GM12878 (cell line): ENCODE data around the gene SLC13A2. TPM values are rescaled to one million over a fixed set of nuclear protein-coding genes. Genes with fewer than 3 reads are reported as not detected.

ENCODE experiments used
- ATAC-seq: fragments of 200-7000 bp; cut with Tn5 transposase; 3 replicates; pipeline ENCODE4 v1.9.1; 2020; ENCODE audit warnings: mild to moderate bottlenecking, moderate library complexity
- BruUV-seq: library from RNA; stranded (reverse); fragments of 400-500 nt; replicated peaks from 2 replicates; lab custom pipeline; 2021; lab: Mats Ljungman, UMichigan
- CTCF ChIA-PET: fragments of 300-600 bp; sonication (Branson Sonifier 250); formaldehyde crosslinking; extraction: SDS; loops from one replicate; lab custom pipeline; 2021; ENCODE audit warnings: inconsistent platforms; lab: Yijun Ruan, JAX
- POLR2A ChIA-PET: fragments of 350-600 bp; formaldehyde crosslinking; extraction: SDS; loops from one replicate; lab custom pipeline; 2021; ENCODE audit warnings: inconsistent platforms; lab: Charles Lee
- RAD21 ChIA-PET: fragments of 300-600 bp; sonication (Branson Sonifier 250); formaldehyde crosslinking; loops from one replicate; lab custom pipeline; 2023; ENCODE audit warnings: antibody characterized with exemption; ENCODE audit not compliant: unreplicated experiment; lab: Charles Lee
- SMC1A ChIA-PET: fragments of 300-600 bp; sonication (Branson Sonifier 250); formaldehyde crosslinking; loops from one replicate; lab custom pipeline; 2023; ENCODE audit not compliant: unreplicated experiment, uncharacterized antibody; lab: Charles Lee
- DNase-seq: peaks from one replicate; pipeline ENCODE4 v3.0.0-alpha.2; 2011; ENCODE audit warnings: low read depth, low spot score
- FAIRE-seq: peaks from 3 replicates; lab custom pipeline; 2011; peaks lifted over from hg19 to GRCh38; lab: Jason Lieb, UNC
- H2AFZ ChIP-seq: 2 replicates; pipeline ENCODE4 v1.6.0; 2011; ENCODE audit warnings: low read depth, low read length, control low read depth; ENCODE audit not compliant: control insufficient read depth
- H3K27ac ChIP-seq: 2 replicates; pipeline ENCODE4 v1.5.1; 2011; ENCODE audit warnings: control low read depth; ENCODE audit not compliant: control insufficient read depth, insufficient read depth
- H3K27me3 ChIP-seq, 2 experiments: replicated peaks in 1 of 2; 2 replicates each; pipeline versions ENCODE4 v1.6.0 to v1.6.1; 2011; ENCODE audit warnings: low read length in 1 of 2; ENCODE audit not compliant: control insufficient read depth in 2 of 2, insufficient read depth in 2 of 2
- H3K36me3 ChIP-seq, 2 experiments: 2 replicates each; pipeline ENCODE4 v1.5.1; 2011; ENCODE audit warnings: low read length in 1 of 2; ENCODE audit not compliant: control insufficient read depth in 2 of 2, insufficient read depth in 2 of 2
- H3K4me1 ChIP-seq: 2 replicates; pipeline ENCODE4 v1.6.1; 2011; ENCODE audit warnings: mild to moderate bottlenecking, low read length, moderate library complexity, mixed read lengths; ENCODE audit not compliant: control insufficient read depth, insufficient read depth
- H3K4me2 ChIP-seq: 2 replicates; pipeline ENCODE4 v1.6.0; 2011; ENCODE audit warnings: control low read depth; ENCODE audit not compliant: control insufficient read depth, insufficient read depth
- H3K4me3 ChIP-seq: fragments of 200-600 bp; sonication (generic); 2 replicates; pipeline ENCODE4 v1.5.1; 2016
- H3K79me2 ChIP-seq: 2 replicates; pipeline ENCODE4 v1.6.0; 2011; ENCODE audit warnings: low read length; ENCODE audit not compliant: control insufficient read depth, insufficient read depth
- H3K9ac ChIP-seq: 2 replicates; pipeline ENCODE4 v1.8.0; 2011; ENCODE audit warnings: low read length, control low read depth, mixed read lengths; ENCODE audit not compliant: control insufficient read depth, insufficient read depth
- H3K9me3 ChIP-seq: replicated peaks from 3 replicates; pipeline ENCODE4 v1.5.1; 2011; ENCODE audit warnings: mild to moderate bottlenecking, low read length; ENCODE audit not compliant: control insufficient read depth, insufficient read depth
- H4K20me1 ChIP-seq: 2 replicates; pipeline ENCODE4 v1.6.0; 2011; ENCODE audit not compliant: control insufficient read depth, insufficient read depth
- ATF7 ChIP-seq: fragments of 450-650 bp; IDR thresholded peaks from 2 replicates; pipeline ENCODE4 v1.6.1; 2016; ENCODE audit warnings: low read depth, mild to moderate bottlenecking
- CREM ChIP-seq: IDR thresholded peaks from 2 replicates; pipeline ENCODE4 v1.6.1; 2014; ENCODE audit warnings: antibody characterized with exemption, low read depth
- E2F8 ChIP-seq: fragments of 450-650 bp; IDR thresholded peaks from 2 replicates; pipeline ENCODE4 v1.6.1; 2018; ENCODE audit warnings: mild to moderate bottlenecking, low read depth, moderate library complexity; ENCODE audit not compliant: partially characterized antibody
- EP300 ChIP-seq, 2 experiments: fragments of 150-350 bp in 1 of 2; IDR thresholded peaks; 2 replicates each; pipeline ENCODE4 v1.6.1; 2011 to 2012; ENCODE audit warnings: low read depth in 2 of 2, low read length in 2 of 2, borderline replicate concordance in 1 of 2, improper control_type of control experiment in 1 of 2, inconsistent platforms in 1 of 2; ENCODE audit not compliant: control insufficient read depth in 1 of 2
- KAT2A ChIP-seq: conservative IDR thresholded peaks from 2 replicates; pipeline ENCODE4 v1.6.1; 2011; ENCODE audit warnings: low read depth, low read length; ENCODE audit not compliant: control insufficient read depth
- LARP7 ChIP-seq: fragments of 450-650 bp; IDR thresholded peaks from 2 replicates; pipeline ENCODE4 v1.6.1; 2017; ENCODE audit warnings: mild to moderate bottlenecking
- MTA3 ChIP-seq: IDR thresholded peaks from 2 replicates; pipeline ENCODE4 v1.6.1; 2012; ENCODE audit warnings: low read length, inconsistent platforms, borderline replicate concordance
- POLR2A ChIP-seq: IDR thresholded peaks from 2 replicates; pipeline ENCODE4 v1.6.1; 2011; ENCODE audit warnings: low read depth, mild to moderate bottlenecking, low read length
- POLR2AphosphoS5 ChIP-seq: IDR thresholded peaks from 2 replicates; pipeline ENCODE4 v1.6.1; 2011; ENCODE audit warnings: mild to moderate bottlenecking, low read length, inconsistent platforms
- PRDM15 ChIP-seq: fragments of 450-650 bp; formaldehyde crosslinking; IDR thresholded peaks from 2 replicates; pipeline ENCODE4 v1.4.0; 2020; ENCODE audit warnings: mild to moderate bottlenecking, moderate library complexity
- RBBP5 ChIP-seq: fragments of 200-600 bp; sonication (generic); conservative IDR thresholded peaks from 2 replicates; pipeline ENCODE4 v1.6.1; 2016
- ZBTB11 ChIP-seq: fragments of 450-650 bp; formaldehyde crosslinking; IDR thresholded peaks from 2 replicates; pipeline ENCODE4 v1.5.0; 2022; ENCODE audit warnings: mild to moderate bottlenecking, missing genetic modification characterization
- ZNF207 ChIP-seq: fragments of 450-650 bp; IDR thresholded peaks from 2 replicates; pipeline ENCODE4 v1.6.1; 2014; ENCODE audit warnings: antibody characterized with exemption, mild to moderate bottlenecking, borderline replicate concordance
- ZNF622 ChIP-seq: fragments of 450-650 bp; IDR thresholded peaks from 2 replicates; pipeline ENCODE4 v1.6.1; 2017; ENCODE audit warnings: mild to moderate bottlenecking, inconsistent platforms
- ZSCAN29 ChIP-seq: fragments of 450-650 bp; IDR thresholded peaks from 2 replicates; pipeline ENCODE4 v1.6.1; 2017; ENCODE audit warnings: mild to moderate bottlenecking, moderate library complexity
- WGBS: methylation state at CpG from one replicate; pipeline ENCODE4 v1.1.6; 2016; ENCODE audit warnings: low lambda C conversion rate; ENCODE audit not compliant: insufficient replicate concordance, insufficient coverage; ENCODE audit errors: missing lambda C conversion rate; 5-methylcytosine and 5-hydroxymethylcytosine counted together
- in situ Hi-C: fragments of 300-500 bp; cut with MboI; formaldehyde crosslinking; loops from 9 replicates; pipeline ENCODE4 v1.14.3; 2018; ENCODE audit warnings: mixed read lengths
- intact Hi-C: fragments of 100-400 bp; cut with micrococcal nuclease; formaldehyde crosslinking; loops from one replicate; pipeline ENCODE4 v1.14.2; 2022; ENCODE audit not compliant: unreplicated experiment
- polyA plus RNA-seq, 11 experiments: library from polyadenylated mRNA; depleted of rRNA in 4 of 11; unstranded in 6 of 11; stranded (reverse) in 5 of 11; fragments of >200 nt; fragmentation: Nextera tagmentation in 4 of 11; fragmentation: Illumina TruSeq in 1 of 11; extraction: Ambion mirVana in 4 of 11; extraction: Trizol in 1 of 11; gene quantifications; 1 replicate in 1 of 11; 2 replicates in 10 of 11; pipeline versions ENCODE4 v1.2.1 to v1.2.3, GENCODE V29; 2011 to 2016; ENCODE audit warnings: inconsistent platforms in 2 of 11, missing spikeins in 2 of 11, low read depth in 1 of 11
- total RNA-seq, 4 experiments: library from RNA; depleted of rRNA in 3 of 4; stranded (reverse); fragments of >200 nt in 3 of 4; fragmentation: Illumina TruSeq in 1 of 4; extraction: Trizol in 1 of 4; gene quantifications; 2 replicates each; pipeline versions ENCODE4 v1.2.1 to v1.2.3, GENCODE V29; 2013 to 2021

The SLC13A2 gene
- total and polyA plus RNA-seq, 10 of the 15 experiments (the other 5 are each of a cell fraction or from before 2014, with no cell fraction given): 0.03 to 0.13 (median 0.05) TPM; not detected in 6

- intact Hi-C loops (loop anchor here (5.0 kb wide), 1 partner anchor 100 kb away; no protein-coding TSS in a partner anchor), in situ Hi-C loops (no loop called here)
- CTCF ChIA-PET: interaction anchor here (0.6 kb wide), 1 partner anchor 1279 kb away, joined by 3 read pairs; no protein-coding TSS in a partner anchor
- Histone ChIP-seq H3K4me3 (no peak overlapping the region), H3K27me3 (no peaks in the 10 kb centered on the region), H3K9ac (no peak overlapping the region), H3K79me2 (no peaks in the 10 kb centered on the region), H3K27ac (no peak overlapping the region), H3K9me3 (no peaks in the 10 kb centered on the region), H4K20me1 (no peaks in the 10 kb centered on the region), H2AFZ (no peak overlapping the region), H3K36me3 (no peaks in the 10 kb centered on the region), H3K4me1 (peaks cover 31% of the 10 kb centered on the region), H3K4me2 (no peak overlapping the region)
- FAIRE-seq (no peak), DNase-seq (no peak), ATAC-seq (no peak)
- 74% methylated on average over 10 of the region's 10 CpGs for WGBS
- POLR2A ChIA-PET: no interaction called here
- SMC1A ChIA-PET: interaction anchor here (1.0 kb wide), 1 partner anchor 112 kb away, joined by 3 read pairs; the partner anchor contains the start of gene VTN
- BruUV-seq: no TSS peak
- RAD21 ChIA-PET: interaction anchor here (0.8 kb wide), 1 partner anchor 124 kb away, joined by 3 read pairs; no protein-coding TSS in a partner anchor
- TF ChIP-seq MTA3: no peak
- TF ChIP-seq KAT2A: no peak
- TF ChIP-seq EP300 (IDR thresholded peaks at IDR 0.05; ENCODE audit: borderline replicate concordance in 1 of 2, control insufficient read depth in 1 of 2, low read depth in 2 of 2, low read length in 2 of 2): no peak
- TF ChIP-seq ZNF207: no peak
- no peak for TF ChIP-seq ZNF622
- no peak for TF ChIP-seq ZBTB11
- TF ChIP-seq POLR2A: no peak
- no peak for TF ChIP-seq CREM
- TF ChIP-seq ZSCAN29: no peak
- TF ChIP-seq RBBP5: no peak
- no peak for TF ChIP-seq LARP7
- TF ChIP-seq PRDM15 (CRISPR knock-in tag): no peak
- TF ChIP-seq E2F8: no peak
- no peak for TF ChIP-seq ATF7
- no peak for TF ChIP-seq POLR2AphosphoS5
Observed at GRCh38 chr17:28482551-28483199, 9.2 kb downstream of the SLC13A2 start.
